ENCODE results near the gene TBX10.
"Not testable (repeated sequence)": the region's sequence is repeated elsewhere in the genome, so short reads cannot be mapped to it uniquely, and the experiment has no call there.

TBX10 gene

DNA sequence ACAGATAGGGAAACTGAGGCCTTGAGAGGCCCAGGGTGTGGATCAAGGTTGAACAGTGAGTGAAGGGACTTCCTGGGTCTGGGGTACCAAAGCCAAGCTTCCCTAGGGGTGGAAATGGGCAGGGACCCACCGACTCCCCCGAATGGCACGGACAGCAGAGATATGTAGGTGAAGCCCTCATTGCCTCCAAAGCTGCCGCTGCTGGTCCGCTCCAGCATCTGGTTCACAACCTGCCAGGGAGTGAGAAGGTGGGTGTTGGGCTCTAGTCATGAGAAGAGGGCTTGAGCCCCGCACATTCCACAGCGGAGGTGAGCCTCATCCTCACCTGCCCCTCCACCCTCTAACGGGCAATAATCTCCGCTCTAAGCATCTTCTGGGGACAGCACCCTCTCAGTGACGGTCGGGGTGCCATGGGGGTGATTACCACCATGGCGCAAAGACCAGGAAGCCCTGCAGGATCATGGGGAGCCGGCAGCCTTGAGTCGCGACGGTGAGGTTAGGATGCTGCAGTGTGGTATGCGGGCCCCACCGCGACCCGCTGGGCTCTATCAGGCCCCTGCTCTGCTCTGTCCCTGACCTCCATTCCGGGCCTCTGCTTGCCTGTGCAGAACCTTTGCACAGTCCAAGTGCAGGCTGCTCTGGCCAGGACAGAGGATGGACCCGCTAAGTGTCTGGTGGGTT, 24.1 kb upstream of the TBX10 start:
- DNase-seq, result no peak

GRCh38 chr11:67662835-67663531, 23.4 kb upstream of the TBX10 start:
- DNase-seq, result no peak

GRCh38 chr11:67662142-67662834, 22.7 kb upstream of the TBX10 start:
- DNase-seq, result no peak

DNA sequence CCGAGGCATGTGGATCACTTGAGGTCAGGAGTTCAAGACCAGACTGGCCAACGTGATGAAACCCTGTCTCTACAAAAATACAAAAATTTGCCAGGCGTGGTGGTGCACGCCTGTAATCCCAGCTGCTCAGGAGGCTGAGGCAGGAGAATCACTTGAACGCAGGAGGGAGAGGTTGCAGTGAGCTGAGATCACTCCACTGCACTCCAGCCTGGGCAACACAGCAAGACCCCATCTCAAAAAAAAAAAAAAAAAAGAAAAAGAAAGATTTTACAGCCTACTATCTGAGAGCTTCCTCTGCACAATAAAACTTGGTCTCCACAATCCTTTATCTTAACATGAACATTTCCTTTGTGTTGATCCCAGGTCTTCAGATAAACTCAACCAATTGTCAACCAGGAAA, 21.2 kb upstream of the TBX10 start:
- not testable (repeated sequence) for DNase-seq

DNA sequence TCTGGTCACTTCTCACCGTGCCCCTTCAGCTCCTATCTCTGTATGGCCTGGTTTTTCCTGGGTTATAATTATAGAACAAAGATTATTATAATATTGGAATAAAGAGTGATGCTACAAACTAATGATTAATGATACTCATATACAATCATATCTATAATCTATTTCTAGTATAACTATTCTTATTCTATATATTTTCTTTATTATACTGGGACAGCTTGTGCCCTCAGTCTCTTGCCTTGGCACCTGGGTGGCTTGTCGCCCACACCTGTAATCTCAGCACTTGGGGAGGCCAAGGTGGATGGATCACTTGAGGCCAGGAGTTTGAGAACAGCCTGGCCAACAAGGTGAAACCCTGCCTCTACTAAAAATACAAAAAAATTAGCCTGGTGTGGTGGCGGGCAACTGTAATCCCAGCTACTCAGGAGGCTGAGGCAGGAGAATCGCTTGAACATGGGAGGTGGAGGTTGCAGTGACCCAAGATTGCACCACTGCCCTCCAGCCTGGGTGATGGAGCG, 20.1 kb upstream of the TBX10 start:
- not testable (repeated sequence) for DNase-seq

DNA sequence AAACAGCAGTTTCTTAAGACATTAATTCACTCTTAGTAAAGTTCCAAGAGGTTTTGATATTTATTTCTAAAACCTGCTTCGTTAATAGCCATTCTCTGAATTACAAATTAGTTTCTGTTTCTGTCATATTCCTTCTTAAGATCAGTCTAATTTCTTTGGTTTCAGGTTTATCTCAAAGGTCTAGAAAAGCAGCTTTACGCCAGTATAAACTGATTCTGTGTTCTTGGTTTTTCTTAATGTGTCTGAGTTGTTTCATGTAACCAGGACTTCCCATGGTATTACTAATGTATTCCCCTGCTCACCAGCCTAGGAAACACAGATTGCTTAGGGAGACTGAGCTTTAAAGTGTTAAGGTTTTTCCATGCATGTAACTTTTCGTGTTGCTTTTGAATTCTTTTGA, 17.7 kb upstream of the TBX10 start:
- no peak for DNase-seq

- DNase-seq, result no peak
Measured at GRCh38 chr11:67656278-67656922, 16.8 kb upstream of the TBX10 start.

DNA sequence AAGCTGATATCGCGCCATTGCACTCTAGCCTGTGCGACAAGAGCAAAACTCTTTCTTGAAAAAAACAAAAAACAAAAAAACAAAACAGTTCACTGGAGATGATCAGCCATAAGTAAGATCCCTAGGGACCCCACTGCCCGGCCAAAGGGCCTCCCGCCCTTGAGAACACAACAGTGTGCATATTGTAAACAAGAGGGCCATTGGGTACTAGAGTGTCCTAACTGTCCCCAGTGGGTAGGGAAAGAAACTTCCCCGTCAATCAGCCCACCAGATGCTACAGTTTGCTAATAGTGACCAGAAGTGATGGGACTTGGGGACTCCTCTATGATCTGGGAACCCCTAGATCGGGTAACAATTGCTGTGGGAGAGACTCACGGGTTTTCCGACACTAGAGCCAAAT, 14.7 kb upstream of the TBX10 start:
- no peak for DNase-seq

- DNase-seq, result no peak
Measured at GRCh38 chr11:67652965-67653845, 13.6 kb upstream of the TBX10 start.

GRCh38 chr11:67651976-67652781, 12.6 kb upstream of the TBX10 start:
- no peak for DNase-seq

GRCh38 chr11:67649634-67650510, 10.3 kb upstream of the TBX10 start:
- no peak for DNase-seq

- no peak for DNase-seq
Measured at GRCh38 chr11:67648796-67649613, 9.4 kb upstream of the TBX10 start.

- DNase-seq, result no peak
Measured at GRCh38 chr11:67648140-67648795, 8.7 kb upstream of the TBX10 start.

GRCh38 chr11:67647471-67647870, 7.9 kb upstream of the TBX10 start:
- DNase-seq, result no peak

DNA sequence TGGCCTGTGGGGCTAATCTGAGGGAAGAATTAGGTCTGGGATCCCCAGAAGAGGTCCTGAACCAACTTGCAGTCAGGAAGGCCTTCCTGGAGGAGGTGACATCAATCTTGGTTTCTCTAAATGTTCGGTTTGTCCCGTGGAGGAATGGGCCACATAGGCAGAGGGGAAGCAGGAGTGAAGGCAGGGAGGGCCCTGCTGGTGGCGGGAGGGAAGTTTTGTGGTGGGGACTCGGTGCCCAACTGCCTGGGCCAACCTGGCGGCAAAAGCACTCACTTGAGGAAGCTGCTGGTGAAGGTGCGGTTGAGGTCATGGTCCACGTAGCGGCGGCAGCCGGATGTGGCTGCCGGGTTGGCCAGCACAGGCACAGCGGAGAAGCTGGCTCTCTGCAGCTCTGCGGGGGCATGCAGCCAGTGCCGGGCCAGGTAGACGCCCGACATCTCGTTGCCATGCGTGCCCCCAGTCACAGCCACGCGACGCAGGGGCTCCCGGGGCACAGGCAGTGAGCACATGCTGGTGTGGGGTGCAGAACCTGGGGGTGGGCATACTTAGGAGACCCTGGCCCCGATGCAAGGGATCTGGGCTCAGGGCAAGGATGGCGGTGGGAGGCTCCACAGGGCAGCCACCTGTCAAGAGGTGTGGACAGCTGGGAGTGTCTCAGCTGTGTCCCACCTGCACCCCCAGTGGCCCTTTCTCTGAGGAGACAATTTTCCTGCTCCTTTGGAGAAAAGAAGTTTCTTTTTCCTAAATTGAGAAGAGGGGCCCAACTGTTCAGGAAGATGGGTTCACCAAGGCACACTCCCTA, 7.2 kb upstream of the TBX10 start:
- no peak for DNase-seq

DNA sequence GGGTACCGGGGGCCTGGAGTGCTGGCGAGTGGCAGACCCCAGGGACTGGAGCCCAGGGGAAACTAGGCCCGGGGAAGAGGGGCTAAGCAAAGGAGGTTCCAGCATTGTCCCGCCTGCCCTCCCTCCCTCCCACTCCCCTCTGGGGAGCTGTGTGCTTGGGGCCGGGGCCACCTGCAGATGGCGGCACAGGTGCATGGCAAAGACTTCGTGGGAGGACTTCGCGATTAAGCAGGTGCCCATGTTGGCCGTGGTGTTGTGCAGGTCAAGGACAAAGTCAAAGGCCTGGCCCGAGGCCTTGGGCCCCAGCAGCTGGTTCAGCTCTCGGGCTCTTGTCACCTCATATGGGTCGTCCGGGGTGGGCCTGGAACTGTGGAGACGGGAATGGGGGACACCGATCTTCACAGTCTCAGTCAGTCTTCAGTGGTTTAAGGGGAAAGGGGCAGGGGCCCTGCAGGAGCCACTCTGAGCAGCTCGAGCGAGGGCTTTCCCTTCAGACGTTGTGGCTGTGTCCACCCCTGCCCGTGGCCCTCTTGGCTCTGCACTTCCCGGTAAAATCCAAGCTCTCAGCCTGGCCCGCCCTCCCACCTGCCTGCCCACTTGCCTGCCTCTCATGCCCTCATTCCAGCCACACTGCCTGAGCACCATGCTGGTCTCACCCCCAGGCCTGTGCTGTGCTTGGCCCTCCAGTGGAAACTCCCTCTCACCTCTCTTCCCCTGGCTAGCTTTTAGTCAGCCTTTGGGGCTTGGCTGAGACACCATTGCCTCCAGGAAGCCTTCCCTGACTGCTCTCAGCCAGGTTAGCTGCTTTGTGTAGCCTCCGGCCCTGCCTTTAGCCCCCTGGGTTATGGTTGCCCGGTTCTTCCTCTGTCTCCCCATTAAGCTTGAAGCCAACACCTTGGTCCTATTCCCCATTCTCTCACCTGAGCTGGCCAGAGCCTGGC, 6.2 kb upstream of the TBX10 start:
- DNase-seq, result no peak

Measured in NCI-H1417 treated with DMSO at 0.1 percent for 48 hours (cell line).